SU-DHL-6 (cell line): Measurements from ENCODE around the gene GRIN2A.

Experiments used
- H2AFZ ChIP-seq: fragments of 200-600 bp; sonication (generic); 2 replicates; pipeline ENCODE4 v1.6.1; 2014; ENCODE audit warnings: low read depth, mild to moderate bottlenecking, moderate library complexity, mixed read lengths, antibody characterized with exemption, low read length; ENCODE audit not compliant: severe bottlenecking
- H3F3A ChIP-seq: fragments of 200-600 bp; shearing (Covaris generic); 2 replicates; pipeline ENCODE4 v1.6.0; 2016; ENCODE audit warnings: antibody characterized with exemption, mild to moderate bottlenecking; ENCODE audit not compliant: insufficient read depth
- H3K27ac ChIP-seq: fragments of 200-600 bp; sonication (generic); 2 replicates; pipeline ENCODE4 v1.5.1; 2016; ENCODE audit warnings: low read depth, mild to moderate bottlenecking, low read length, moderate library complexity, mixed read lengths
- H3K27me3 ChIP-seq: fragments of 200-600 bp; sonication (generic), shearing (Covaris generic); 2 replicates; pipeline ENCODE4 v1.6.0; 2014; ENCODE audit warnings: mild to moderate bottlenecking, low read length
- H3K36me3 ChIP-seq: fragments of 200-600 bp; sonication (generic); 2 replicates; pipeline ENCODE4 v1.6.1; 2014; ENCODE audit warnings: mild to moderate bottlenecking, low read length, mixed read lengths
- H3K4me2 ChIP-seq: fragments of 300-600, 200-600 bp; shearing (Covaris generic), sonication (generic); 2 replicates; pipeline ENCODE4 v1.6.0; 2014; ENCODE audit warnings: low read length, low read depth, mild to moderate bottlenecking; ENCODE audit not compliant: poor library complexity, severe bottlenecking
- H3K4me3 ChIP-seq: fragments of 200-600 bp; sonication (generic); 2 replicates; pipeline ENCODE4 v1.5.1; 2014; ENCODE audit warnings: antibody characterized with exemption, low read length, mild to moderate bottlenecking, mixed read lengths; ENCODE audit not compliant: insufficient read depth, poor library complexity, severe bottlenecking
- H3K79me2 ChIP-seq: fragments of 200-600 bp; sonication (generic); 2 replicates; pipeline ENCODE4 v1.6.1; 2014; ENCODE audit warnings: mild to moderate bottlenecking, low read length, moderate library complexity; ENCODE audit not compliant: insufficient read depth
- H3K9ac ChIP-seq: fragments of 200-600 bp; sonication (generic); 2 replicates; pipeline ENCODE4 v1.7.0; 2014; ENCODE audit warnings: mild to moderate bottlenecking, low read length
- H3K9me2 ChIP-seq: fragments of 200-600 bp; sonication (generic); replicated peaks from 2 replicates; pipeline ENCODE4 v1.6.1; 2014; ENCODE audit warnings: low read length; ENCODE audit not compliant: insufficient read depth
- H3K9me3 ChIP-seq: fragments of 200-600 bp; sonication (generic); 2 replicates; pipeline ENCODE4 v1.6.1; 2014; ENCODE audit warnings: low read length, mixed read lengths; ENCODE audit not compliant: insufficient read depth
- H4K20me1 ChIP-seq: fragments of 200-600 bp; sonication (generic); 2 replicates; pipeline ENCODE4 v1.6.1; 2014; ENCODE audit warnings: low read depth, mild to moderate bottlenecking, antibody characterized with exemption, low read length, moderate library complexity, mixed read lengths
- CTCF ChIP-seq: fragments of 200-600 bp; sonication (generic); IDR thresholded peaks from one replicate; pipeline ENCODE4 v1.5.1; 2017; ENCODE audit warnings: antibody characterized with exemption, mild to moderate bottlenecking, low read length, moderate library complexity; ENCODE audit not compliant: insufficient read depth, poor library complexity, severe bottlenecking
- EZH2phosphoT487 ChIP-seq: fragments of 200-600 bp; sonication (generic), shearing (Covaris generic); conservative IDR thresholded peaks from 2 replicates; pipeline ENCODE4 v1.6.1; 2018; ENCODE audit warnings: mild to moderate bottlenecking, antibody characterized with exemption, low read length, moderate library complexity, mixed read lengths

GRIN2A gene

GRCh38 chr16:9900576-9900975 lies 281.7 kb downstream of the GRIN2A start:
- Histone ChIP-seq H3K9ac (no peak overlapping the region), H3K4me2 (no peak overlapping the region), H3F3A (no peaks in the 10 kb centered on the region), H3K27me3 (no peaks in the 10 kb centered on the region), H3K4me3 (no peak overlapping the region), H3K27ac (no peak overlapping the region), H2AFZ (no peak overlapping the region), H4K20me1 (no peaks in the 10 kb centered on the region), H3K9me3 (no peaks in the 10 kb centered on the region), H3K9me2 (no peaks in the 10 kb centered on the region), H3K36me3 (no peaks in the 10 kb centered on the region), H3K79me2 (no peaks in the 10 kb centered on the region)
- TF ChIP-seq EZH2phosphoT487 (no peak), CTCF (no peak)

- Histone ChIP-seq H3K4me3 (no peak overlapping the region), H2AFZ (no peak overlapping the region), H3K4me2 (no peak overlapping the region), H3K9me3 (no peaks in the 10 kb centered on the region), H3K27ac (no peak overlapping the region), H4K20me1 (no peaks in the 10 kb centered on the region), H3K9ac (no peak overlapping the region), H3K27me3 (no peaks in the 10 kb centered on the region), H3K9me2 (no peaks in the 10 kb centered on the region), H3F3A (no peaks in the 10 kb centered on the region), H3K36me3 (no peaks in the 10 kb centered on the region), H3K79me2 (no peaks in the 10 kb centered on the region)
- no peak for TF ChIP-seq EZH2phosphoT487
- TF ChIP-seq CTCF = no peak
These were observed 283.7 kb downstream of the GRIN2A start for GRCh38 chr16:9898555-9898954.

- no peaks in the 10 kb centered on the region for H3K79me2 ChIP-seq
- no peak overlapping the region for H3K4me2 ChIP-seq
- H3K9me3 ChIP-seq = no peaks in the 10 kb centered on the region
- no peak overlapping the region for H2AFZ ChIP-seq
- no peak overlapping the region for H3K27ac ChIP-seq
- no peak overlapping the region for H3K9ac ChIP-seq
- no peaks in the 10 kb centered on the region for H3K9me2 ChIP-seq
- no peaks in the 10 kb centered on the region for H4K20me1 ChIP-seq
- H3K27me3 ChIP-seq = no peaks in the 10 kb centered on the region
- no peaks in the 10 kb centered on the region for H3F3A ChIP-seq
- no peak overlapping the region for H3K4me3 ChIP-seq
- H3K36me3 ChIP-seq = no peaks in the 10 kb centered on the region
- no peak for TF ChIP-seq EZH2phosphoT487
These were observed 284.1 kb downstream of the GRIN2A start for GRCh38 chr16:9898124-9898523.

GRCh38 chr16:9895817-9896216 lies 286.4 kb downstream of the GRIN2A start:
- no peak overlapping the region for H2AFZ ChIP-seq
- no peak overlapping the region for H3K27ac ChIP-seq
- H3K9me2 ChIP-seq = no peaks in the 10 kb centered on the region
- no peak overlapping the region for H3K4me3 ChIP-seq
- H3K36me3 ChIP-seq = no peaks in the 10 kb centered on the region
- no peaks in the 10 kb centered on the region for H3K27me3 ChIP-seq
- H3K9me3 ChIP-seq = no peaks in the 10 kb centered on the region
- H3K79me2 ChIP-seq = no peaks in the 10 kb centered on the region
- TF ChIP-seq CTCF (no peak), EZH2phosphoT487 (no peak)
- H4K20me1 ChIP-seq = no peaks in the 10 kb centered on the region
- H3K4me2 ChIP-seq = no peak overlapping the region
- H3F3A ChIP-seq = no peaks in the 10 kb centered on the region
- no peak overlapping the region for H3K9ac ChIP-seq
